Effector memory CD4-positive, alpha-beta T cell (primary cell): ENCODE measurements around the gene CSF1.

Experiments used
- DNase-seq, 3 donors: peaks; one replicate each; pipeline ENCODE4 v3.0.0-alpha.2; 2020
- H3K27ac ChIP-seq: 2 replicates; pipeline ENCODE4 v1.7.0; 2013; ENCODE audit warnings: mild to moderate bottlenecking, low read length, moderate library complexity; ENCODE audit not compliant: insufficient read depth, poor library complexity, severe bottlenecking
- H3K27me3 ChIP-seq: replicated peaks from 2 replicates; pipeline ENCODE4 v1.7.0; 2013; ENCODE audit warnings: mild to moderate bottlenecking, low read length; ENCODE audit not compliant: insufficient read depth, control insufficient read depth, poor library complexity, severe bottlenecking
- H3K36me3 ChIP-seq: 2 replicates; pipeline ENCODE4 v1.7.0; 2013; ENCODE audit warnings: mild to moderate bottlenecking, low read length, moderate library complexity; ENCODE audit not compliant: control insufficient read depth, insufficient read depth
- H3K4me1 ChIP-seq: 2 replicates; pipeline ENCODE4 v1.7.0; 2013; ENCODE audit warnings: low read length, mild to moderate bottlenecking; ENCODE audit not compliant: control insufficient read depth, insufficient read depth, poor library complexity, severe bottlenecking
- H3K4me3 ChIP-seq: 2 replicates; pipeline ENCODE4 v1.7.0; 2013; ENCODE audit warnings: low read length, low read depth, mild to moderate bottlenecking; ENCODE audit not compliant: insufficient read depth, poor library complexity, severe bottlenecking
- H3K9me3 ChIP-seq: 2 replicates; pipeline ENCODE4 v1.7.0; 2013; ENCODE audit warnings: mild to moderate bottlenecking, low read length, moderate library complexity; ENCODE audit not compliant: control insufficient read depth

CSF1 gene

GRCh38 chr1:109901524-109902145, 9.0 kb upstream of the CSF1 start:
- H3K4me3 ChIP-seq: no peak overlapping the region
- H3K4me1 ChIP-seq: peaks cover 12% of the 10 kb centered on the region
- no peaks in the 10 kb centered on the region for H3K9me3 ChIP-seq
- H3K27me3 ChIP-seq: no peaks in the 10 kb centered on the region
- H3K27ac ChIP-seq: no peak overlapping the region
- no peaks in the 10 kb centered on the region for H3K36me3 ChIP-seq
- DNase-seq: no peak

GRCh38 chr1:109902204-109902985, 8.3 kb upstream of the CSF1 start:
- no peaks in the 10 kb centered on the region for H3K9me3 ChIP-seq
- DNase-seq: no peak
- no peak overlapping the region for H3K27ac ChIP-seq
- peaks cover 20% of the 10 kb centered on the region for H3K4me1 ChIP-seq
- H3K36me3 ChIP-seq: no peaks in the 10 kb centered on the region
- H3K4me3 ChIP-seq: no peak overlapping the region
- H3K27me3 ChIP-seq: no peaks in the 10 kb centered on the region

GRCh38 chr1:109903376-109903930, 7.2 kb upstream of the CSF1 start:
- no peak overlapping the region for H3K4me3 ChIP-seq
- H3K36me3 ChIP-seq: no peaks in the 10 kb centered on the region
- H3K4me1 ChIP-seq: peaks cover 23% of the 10 kb centered on the region
- H3K27me3 ChIP-seq: no peaks in the 10 kb centered on the region
- no peaks in the 10 kb centered on the region for H3K9me3 ChIP-seq
- DNase-seq: no peak
- no peak overlapping the region for H3K27ac ChIP-seq

GRCh38 chr1:109904105-109904817, 6.4 kb upstream of the CSF1 start:
- H3K27ac ChIP-seq: no peak overlapping the region
- no peak for DNase-seq
- H3K27me3 ChIP-seq: no peaks in the 10 kb centered on the region

GRCh38 chr1:109905491-109905890, 5.2 kb upstream of the CSF1 start:
- H3K36me3 ChIP-seq: no peaks in the 10 kb centered on the region
- peak overlapping the region; percentile 64 for H3K27ac ChIP-seq
- no peaks in the 10 kb centered on the region for H3K27me3 ChIP-seq
- H3K4me3 ChIP-seq: no peak overlapping the region
- no peak for DNase-seq
- H3K4me1 ChIP-seq: peaks cover 23% of the 10 kb centered on the region
- H3K9me3 ChIP-seq: no peaks in the 10 kb centered on the region

More at GRCh38 chr1:109904105-109904817, 6.4 kb upstream of the CSF1 start:
- no peaks in the 10 kb centered on the region for H3K9me3 ChIP-seq
- peaks cover 23% of the 10 kb centered on the region for H3K4me1 ChIP-seq
- H3K36me3 ChIP-seq: no peaks in the 10 kb centered on the region
- no peak overlapping the region for H3K4me3 ChIP-seq

GRCh38 chr1:109906160-109906838, 4.3 kb upstream of the CSF1 start:
- peak in 2 of 3 donors; percentile 22 to 24 for DNase-seq
- Histone ChIP-seq H3K4me3 (no peak overlapping the region), H3K9me3 (no peaks in the 10 kb centered on the region), H3K36me3 (no peaks in the 10 kb centered on the region), H3K27ac (peak overlapping the region; percentile 64), H3K27me3 (no peaks in the 10 kb centered on the region), H3K4me1 (peaks cover 23% of the 10 kb centered on the region)

GRCh38 chr1:109906839-109907180, 3.8 kb upstream of the CSF1 start:
- H3K27ac ChIP-seq: peak overlapping the region; percentile 64
- H3K36me3 ChIP-seq: no peaks in the 10 kb centered on the region
- no peaks in the 10 kb centered on the region for H3K9me3 ChIP-seq
- DNase-seq: no peak
- no peaks in the 10 kb centered on the region for H3K27me3 ChIP-seq
- no peak overlapping the region for H3K4me3 ChIP-seq
- peaks cover 23% of the 10 kb centered on the region for H3K4me1 ChIP-seq

GRCh38 chr1:109907190-109907774, 3.4 kb upstream of the CSF1 start:
- Histone ChIP-seq H3K4me1 (peaks cover 25% of the 10 kb centered on the region), H3K9me3 (no peaks in the 10 kb centered on the region), H3K36me3 (no peaks in the 10 kb centered on the region), H3K27ac (no peak overlapping the region), H3K27me3 (no peaks in the 10 kb centered on the region), H3K4me3 (no peak overlapping the region)
- no peak for DNase-seq

- no peak overlapping the region for H3K27ac ChIP-seq
- H3K27me3 ChIP-seq: no peaks in the 10 kb centered on the region
Observed at GRCh38 chr1:109908836-109909235, 1.8 kb upstream of the CSF1 start.

More at GRCh38 chr1:109908836-109909235, 1.8 kb upstream of the CSF1 start:
- no peak for DNase-seq
- Histone ChIP-seq H3K4me3 (no peak overlapping the region), H3K36me3 (no peaks in the 10 kb centered on the region), H3K4me1 (peaks cover 41% of the 10 kb centered on the region), H3K9me3 (no peaks in the 10 kb centered on the region)
